Neural progenitor cell (in vitro differentiated cells): Measurements from ENCODE around the gene ARHGAP9.

Experiments used
- CTCF ChIP-seq: fragments of 200-600 bp; sonication (generic); IDR thresholded peaks from 2 replicates; pipeline ENCODE4 v1.5.1; 2017; ENCODE audit warnings: antibody characterized with exemption, mild to moderate bottlenecking
- EZH2phosphoT487 ChIP-seq: fragments of 200-600 bp; sonication (generic); IDR thresholded peaks from 2 replicates; pipeline ENCODE4 v1.6.1; 2017; ENCODE audit warnings: antibody characterized with exemption

GRCh38 chr12:57434517-57435223 is 45.0 kb downstream of the ARHGAP9 start, which contains the start of gene INHBC:
- TF ChIP-seq CTCF (no peak), EZH2phosphoT487 (no peak)
